ENCODE results near the gene NFATC2.

DNA sequence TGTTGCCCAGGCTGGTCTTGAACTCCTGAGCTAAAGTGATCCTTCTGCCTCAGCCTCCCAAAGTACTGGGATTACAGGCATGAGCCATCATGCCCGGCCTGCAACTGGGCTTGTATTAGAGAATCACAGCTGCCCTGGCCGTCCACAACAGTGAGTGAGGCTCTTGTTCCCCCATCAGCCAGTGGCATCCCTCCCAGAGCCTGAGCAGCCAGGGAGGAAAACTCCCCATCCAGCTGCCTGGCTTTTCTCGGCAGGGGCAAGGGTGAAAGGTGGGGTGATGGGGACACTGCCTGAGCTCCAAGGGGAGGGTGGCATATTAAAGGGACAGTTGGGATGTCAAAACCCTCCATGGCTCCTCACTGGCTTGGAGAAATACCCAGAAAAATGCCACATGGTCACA is 185.6 kb downstream of the NFATC2 start:
- TF ChIP-seq, protein P1, sequence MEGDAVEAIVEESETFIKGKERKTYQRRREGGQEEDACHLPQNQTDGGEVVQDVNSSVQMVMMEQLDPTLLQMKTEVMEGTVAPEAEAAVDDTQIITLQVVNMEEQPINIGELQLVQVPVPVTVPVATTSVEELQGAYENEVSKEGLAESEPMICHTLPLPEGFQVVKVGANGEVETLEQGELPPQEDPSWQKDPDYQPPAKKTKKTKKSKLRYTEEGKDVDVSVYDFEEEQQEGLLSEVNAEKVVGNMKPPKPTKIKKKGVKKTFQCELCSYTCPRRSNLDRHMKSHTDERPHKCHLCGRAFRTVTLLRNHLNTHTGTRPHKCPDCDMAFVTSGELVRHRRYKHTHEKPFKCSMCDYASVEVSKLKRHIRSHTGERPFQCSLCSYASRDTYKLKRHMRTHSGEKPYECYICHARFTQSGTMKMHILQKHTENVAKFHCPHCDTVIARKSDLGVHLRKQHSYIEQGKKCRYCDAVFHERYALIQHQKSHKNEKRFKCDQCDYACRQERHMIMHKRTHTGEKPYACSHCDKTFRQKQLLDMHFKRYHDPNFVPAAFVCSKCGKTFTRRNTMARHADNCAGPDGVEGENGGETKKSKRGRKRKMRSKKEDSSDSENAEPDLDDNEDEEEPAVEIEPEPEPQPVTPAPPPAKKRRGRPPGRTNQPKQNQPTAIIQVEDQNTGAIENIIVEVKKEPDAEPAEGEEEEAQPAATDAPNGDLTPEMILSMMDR (IDR thresholded peaks at IDR 0.05) = no peak
- TF ChIP-seq POLR2A (IDR thresholded peaks at IDR 0.05) = no peak
- TF ChIP-seq POLR2AphosphoS5 (IDR thresholded peaks at IDR 0.05) = no peak
